H7 (cell line): ENCODE data around the gene TMEM164. TPM values are rescaled to one million over a fixed set of nuclear protein-coding genes. Genes with fewer than 3 reads are reported as not detected.
A peak's percentile ranks its signal among the peaks of the same experiment; 100 is the strongest.
"Not testable (repeated sequence)": the region's sequence is repeated elsewhere in the genome, so short reads cannot be mapped to it uniquely, and the experiment has no call there.

Source experiments
- DNase-seq: peaks from one replicate; pipeline ENCODE4 v3.0.0; 2012
- H3K27me3 ChIP-seq: 2 replicates; pipeline ENCODE4 v1.6.0; 2011; ENCODE audit warnings: mild to moderate bottlenecking, low read length; ENCODE audit not compliant: control insufficient read depth, insufficient read depth
- H3K36me3 ChIP-seq: replicated peaks from 2 replicates; pipeline ENCODE4 v1.5.1; 2011; ENCODE audit warnings: low read length; ENCODE audit not compliant: control insufficient read depth, insufficient read depth
- H3K4me3 ChIP-seq: 2 replicates; pipeline ENCODE4 v1.5.1; 2011; ENCODE audit warnings: low read depth, mild to moderate bottlenecking, control low read depth, low read length, moderate library complexity; ENCODE audit not compliant: insufficient read depth
- total RNA-seq: library from RNA; depleted of rRNA; stranded (reverse); fragments of >200 nt; shearing (Covaris generic); gene quantifications from 2 replicates; pipeline ENCODE4 v1.2.3, GENCODE V29; 2014; rRNA removed

The TMEM164 gene
- 22.9 and 36.0 TPM in 2 replicates for total RNA-seq

- Histone ChIP-seq H3K4me3 (peak within 1 kb of the TSS; percentile 93), H3K27me3 (peaks cover 2% of the 10 kb centered on the region)
- DNase-seq: peak; percentile 94
These were observed at the start of gene TMEM164 for GRCh38 chrX:110002300-110003166. Gene TMEM164, plus strand, starts transcription at chrX:110003114. Its CDS starts 661 bp downstream, at chrX:110003775.

GRCh38 chrX:109954333-109954732, 48.6 kb upstream of the TMEM164 start:
- Histone ChIP-seq H3K4me3 (no peak overlapping the region), H3K27me3 (no peaks in the 10 kb centered on the region), H3K36me3 (no peaks in the 10 kb centered on the region)
- no peak for DNase-seq

More at GRCh38 chrX:110002300-110003166, at the start of gene TMEM164:
- no peaks in the 10 kb centered on the region for H3K36me3 ChIP-seq

GRCh38 chrX:109954955-109955354, 48.0 kb upstream of the TMEM164 start:
- H3K4me3 ChIP-seq: no peak overlapping the region
- H3K36me3 ChIP-seq: no peaks in the 10 kb centered on the region
- no peak for DNase-seq
- H3K27me3 ChIP-seq: no peaks in the 10 kb centered on the region

- H3K36me3 ChIP-seq: no peaks in the 10 kb centered on the region
- no peaks in the 10 kb centered on the region; the same call in 1 of the 2 replicates for H3K27me3 ChIP-seq
- no peak overlapping the region for H3K4me3 ChIP-seq
- no peak for DNase-seq
These were observed 44.6 kb upstream of the TMEM164 start for GRCh38 chrX:109958266-109958665.

- Histone ChIP-seq H3K4me3 (no peak overlapping the region), H3K27me3 (no peaks in the 10 kb centered on the region; the same call in 1 of the 2 replicates), H3K36me3 (no peaks in the 10 kb centered on the region)
- DNase-seq: no peak
These were observed 43.5 kb upstream of the TMEM164 start for GRCh38 chrX:109959356-109959871.

- no peaks in the 10 kb centered on the region for H3K36me3 ChIP-seq
- DNase-seq: no peak
- H3K4me3 ChIP-seq: no peak overlapping the region
- H3K27me3 ChIP-seq: no peaks in the 10 kb centered on the region; the same call in 1 of the 2 replicates
These were observed 38.5 kb upstream of the TMEM164 start for GRCh38 chrX:109964390-109964789.

- Histone ChIP-seq H3K36me3 (no peaks in the 10 kb centered on the region), H3K4me3 (no peak overlapping the region), H3K27me3 (no peaks in the 10 kb centered on the region; the same call in 1 of the 2 replicates)
- DNase-seq: no peak
These were observed 36.7 kb upstream of the TMEM164 start for GRCh38 chrX:109966246-109966645.

- Histone ChIP-seq H3K36me3 (no peaks in the 10 kb centered on the region), H3K27me3 (no peaks in the 10 kb centered on the region; the same call in 1 of the 2 replicates), H3K4me3 (no peak overlapping the region)
- DNase-seq: no peak
These were observed 35.8 kb upstream of the TMEM164 start for GRCh38 chrX:109967156-109967555.

GRCh38 chrX:109970841-109971240, 32.1 kb upstream of the TMEM164 start:
- H3K27me3 ChIP-seq, H3K4me3 ChIP-seq, H3K36me3 ChIP-seq, DNase-seq: not testable (repeated sequence)

- Histone ChIP-seq H3K27me3 (no peaks in the 10 kb centered on the region), H3K36me3 (no peaks in the 10 kb centered on the region), H3K4me3 (no peak overlapping the region)
- DNase-seq: no peak
These were observed 27.8 kb upstream of the TMEM164 start for GRCh38 chrX:109974906-109975655.

- H3K27me3 ChIP-seq, H3K36me3 ChIP-seq, H3K4me3 ChIP-seq, DNase-seq: not testable (repeated sequence)
These were observed 17.7 kb upstream of the TMEM164 start for GRCh38 chrX:109985210-109985609.

- Histone ChIP-seq H3K4me3 (no peak overlapping the region), H3K27me3 (no peaks in the 10 kb centered on the region; the same call in 1 of the 2 replicates), H3K36me3 (no peaks in the 10 kb centered on the region)
- DNase-seq: no peak
These were observed 15.0 kb upstream of the TMEM164 start for GRCh38 chrX:109987884-109988283.

- no peak overlapping the region for H3K4me3 ChIP-seq
- H3K36me3 ChIP-seq: no peaks in the 10 kb centered on the region
- DNase-seq: no peak
- no peaks in the 10 kb centered on the region; the same call in 1 of the 2 replicates for H3K27me3 ChIP-seq
These were observed 12.2 kb upstream of the TMEM164 start for GRCh38 chrX:109990582-109991276.

GRCh38 chrX:109992203-109992602, 10.7 kb upstream of the TMEM164 start:
- Histone ChIP-seq H3K27me3 (no peaks in the 10 kb centered on the region; the same call in 1 of the 2 replicates), H3K36me3 (no peaks in the 10 kb centered on the region), H3K4me3 (no peak overlapping the region)
- DNase-seq: no peak
